NCI-H446 (cell line): ENCODE measurements around the gene RALGPS1.

Source experiments
- DNase-seq, 2 experiments: peaks; one replicate each; lab custom pipeline; 2025; lab: John Stamatoyannopoulos, UW

The RALGPS1 gene

DNA sequence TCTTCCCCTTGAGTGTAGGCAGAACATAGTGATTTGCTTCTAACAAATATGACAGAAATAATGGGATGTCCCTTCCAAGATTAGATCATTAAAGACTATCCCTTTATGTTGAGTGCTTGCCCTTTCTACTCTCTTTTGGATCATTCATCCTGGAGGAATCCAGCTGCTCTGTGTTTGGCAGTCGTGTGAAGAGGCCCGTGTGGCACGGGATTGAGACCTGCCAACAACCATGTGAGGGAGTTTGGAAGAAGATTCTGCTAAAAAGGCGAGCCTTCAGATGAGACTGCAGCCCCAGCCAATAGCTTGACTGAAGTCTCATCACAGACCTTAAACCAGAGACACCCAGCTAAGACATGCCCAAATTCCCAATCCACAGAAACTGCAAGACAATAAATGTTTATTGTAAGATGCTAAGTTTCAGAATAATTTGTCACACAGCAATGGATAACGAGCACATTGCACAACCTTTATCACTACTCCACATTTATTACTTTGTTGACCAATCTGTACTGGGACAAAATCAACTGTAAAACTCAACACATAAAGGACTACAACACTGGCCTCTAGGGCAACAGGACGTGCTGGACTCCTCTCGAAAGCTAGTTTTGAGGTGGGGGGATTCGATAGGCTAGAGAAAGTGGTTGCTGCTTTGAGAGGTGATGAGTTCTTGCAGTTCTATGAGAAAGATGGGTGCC is 165.0 kb downstream of the RALGPS1 start:
- DNase-seq, result no peak

DNA sequence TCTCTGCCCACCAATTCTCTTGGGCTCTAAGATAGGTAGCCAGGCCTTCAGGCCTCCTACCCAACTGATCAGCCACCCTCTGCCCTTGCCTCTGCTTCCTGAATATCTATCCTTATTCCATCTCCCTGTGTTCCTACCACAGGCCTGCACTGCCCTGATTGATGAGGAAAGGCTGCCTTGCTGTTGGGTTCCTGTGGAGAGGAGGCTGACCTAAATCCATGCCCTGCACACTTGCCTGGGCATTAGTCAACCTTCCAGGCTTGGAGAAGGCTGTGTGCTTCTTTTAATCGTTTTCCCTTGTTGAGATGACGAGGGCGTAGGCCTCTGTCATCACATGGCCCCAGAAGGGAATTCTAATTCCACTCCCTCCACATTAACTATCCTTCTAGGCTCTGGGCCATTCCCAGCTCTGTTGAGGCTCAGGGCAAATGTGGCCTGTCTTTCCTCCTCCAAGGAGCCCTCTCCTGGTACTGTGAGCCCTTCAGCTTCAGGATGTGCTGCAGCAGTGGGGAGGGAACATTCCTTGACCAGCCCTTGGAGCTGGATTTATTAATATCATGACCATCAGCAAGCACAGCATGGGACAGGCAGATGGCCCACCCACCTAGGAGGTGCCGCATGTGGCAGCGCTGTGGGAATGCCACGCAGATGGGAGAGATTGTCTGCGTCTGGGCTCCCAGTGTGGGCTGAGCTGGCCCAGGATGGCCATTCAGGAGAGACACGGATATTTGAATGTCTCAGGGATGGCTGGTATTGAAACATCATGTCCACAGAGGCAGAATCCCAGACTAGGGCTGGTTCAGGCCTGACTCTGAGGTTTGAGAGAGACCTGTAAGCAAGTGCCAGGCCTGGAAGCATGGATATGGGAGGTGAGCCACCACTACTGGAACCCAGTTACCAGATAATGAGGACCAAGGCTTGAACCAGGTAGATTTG is 166.9 kb downstream of the RALGPS1 start:
- DNase-seq, result no peak

DNA sequence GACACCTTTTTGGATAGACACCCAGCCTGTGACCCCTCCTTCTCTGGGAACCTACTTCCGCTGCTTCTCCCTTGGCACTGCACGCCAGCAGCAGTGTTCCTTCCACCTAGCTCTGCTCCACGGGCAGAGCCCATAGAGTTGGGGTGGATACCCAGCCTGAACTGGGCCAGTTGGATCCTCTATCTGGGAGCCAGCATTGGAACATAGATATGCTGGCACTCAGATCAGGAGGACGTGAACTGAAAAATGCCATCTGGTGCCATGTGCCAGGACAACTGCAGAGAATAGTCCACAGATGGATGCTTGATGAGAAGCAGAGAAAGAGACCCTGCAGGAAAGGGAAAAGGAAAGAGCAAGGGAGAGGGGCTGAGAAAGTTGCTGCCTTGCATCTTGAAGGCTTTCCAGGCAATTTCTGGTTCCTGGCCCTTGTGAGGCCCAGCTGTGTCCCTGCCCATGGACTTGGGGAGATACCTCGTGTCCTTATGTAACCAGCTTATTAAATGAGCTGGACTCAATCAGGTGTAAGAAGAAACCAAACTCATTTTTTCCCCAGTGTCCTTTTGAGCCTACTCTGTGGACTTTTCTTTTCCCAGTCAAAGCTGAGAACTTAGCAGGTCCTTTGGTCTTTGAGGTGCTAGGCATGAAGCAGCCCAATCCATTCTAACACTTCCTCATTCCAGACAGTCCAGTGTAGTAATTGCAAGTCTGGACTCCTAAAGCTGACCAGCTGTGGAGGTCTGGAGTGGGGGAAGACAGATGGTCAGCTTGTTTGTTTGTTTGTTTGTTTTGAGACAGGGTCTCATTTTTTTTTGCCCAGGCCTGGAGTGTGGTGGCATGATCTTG is 168.8 kb downstream of the RALGPS1 start:
- peak in 1 of 2 experiments; percentile 10 for DNase-seq

DNA sequence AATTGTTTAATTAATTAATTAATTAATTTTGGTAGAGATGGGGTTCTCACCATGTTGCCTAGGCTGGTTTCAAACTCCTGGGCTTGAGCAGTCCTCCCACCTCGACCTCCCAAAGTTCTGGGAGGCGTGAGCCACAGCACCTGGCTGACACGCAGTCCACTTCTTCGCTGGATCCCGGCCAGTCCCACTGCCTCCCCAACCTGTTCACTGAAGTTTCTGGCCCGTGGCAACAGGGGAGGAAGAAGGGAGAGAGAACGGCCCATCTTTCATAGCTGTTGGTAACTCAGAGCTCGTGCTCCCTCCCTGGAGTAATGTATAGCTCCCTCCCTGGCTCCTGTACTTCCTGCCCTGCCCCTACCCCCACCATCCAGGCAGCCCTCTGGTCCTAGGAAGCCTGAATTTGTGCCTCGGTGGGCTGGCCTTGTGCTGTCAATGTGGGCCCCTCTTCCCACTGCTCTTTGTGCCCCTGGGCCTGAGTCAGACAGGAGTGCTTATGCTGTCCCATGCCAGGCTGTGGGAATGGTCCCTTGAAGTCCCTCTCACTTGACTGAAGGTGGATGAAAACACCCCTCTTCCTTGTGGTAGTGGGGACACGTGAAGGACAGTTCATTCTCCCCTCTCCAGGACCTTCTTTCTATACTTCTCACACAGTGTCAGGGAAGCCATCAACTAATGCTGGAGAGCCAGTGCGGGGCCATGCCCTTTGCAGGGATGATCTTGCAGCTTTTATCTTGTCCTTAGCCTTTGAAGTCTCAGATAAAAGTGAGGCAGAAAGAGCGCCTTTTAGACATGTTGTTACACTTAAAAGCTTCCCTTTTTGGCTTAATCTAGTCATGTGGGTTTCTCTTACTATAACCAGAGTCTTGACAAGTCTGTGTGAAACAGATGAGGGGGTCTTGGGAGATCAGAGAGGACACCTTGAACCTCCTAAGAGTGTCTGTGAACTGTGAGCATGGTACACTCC is 169.8 kb downstream of the RALGPS1 start:
- no peak for DNase-seq

DNA sequence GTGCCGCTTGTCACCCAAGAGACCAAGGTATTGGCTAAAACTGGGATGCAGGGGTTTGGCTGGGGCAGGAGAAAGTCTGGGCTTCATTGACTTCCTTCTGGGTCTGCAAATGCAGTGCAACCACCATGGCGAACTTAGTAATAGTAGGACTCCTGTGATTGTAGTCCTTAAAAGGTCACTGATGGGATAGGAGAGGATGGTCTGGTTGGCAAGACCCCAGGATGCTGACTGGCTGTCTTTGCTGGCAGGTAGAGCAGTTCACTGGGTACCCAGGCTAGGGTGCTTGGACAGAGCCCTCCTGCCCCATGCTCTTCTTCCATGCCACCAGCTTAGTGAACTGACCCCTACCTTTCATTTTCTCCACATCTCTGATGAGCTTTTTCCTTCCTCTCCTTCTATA is 170.6 kb downstream of the RALGPS1 start:
- DNase-seq, result no peak

DNA sequence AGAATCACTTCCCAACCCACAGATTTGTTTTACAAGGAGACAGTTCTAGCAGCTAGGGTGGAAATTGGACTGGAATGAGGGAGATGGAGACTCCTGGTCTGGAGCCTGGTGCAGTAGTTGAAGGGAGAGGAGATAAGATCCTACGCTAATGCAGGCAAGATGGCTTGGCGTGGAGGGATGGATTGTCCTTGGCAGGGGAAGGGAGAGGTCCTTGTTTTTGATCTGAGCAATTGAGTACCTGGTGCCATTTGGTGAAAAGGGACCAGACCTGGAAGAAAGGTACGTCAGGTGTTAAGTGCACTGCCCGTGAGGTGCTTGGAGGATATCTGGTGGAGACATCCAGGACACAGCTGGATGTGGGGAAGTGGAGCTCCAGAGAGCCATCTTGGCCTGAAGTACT is 172.2 kb downstream of the RALGPS1 start:
- DNase-seq, result no peak

DNA sequence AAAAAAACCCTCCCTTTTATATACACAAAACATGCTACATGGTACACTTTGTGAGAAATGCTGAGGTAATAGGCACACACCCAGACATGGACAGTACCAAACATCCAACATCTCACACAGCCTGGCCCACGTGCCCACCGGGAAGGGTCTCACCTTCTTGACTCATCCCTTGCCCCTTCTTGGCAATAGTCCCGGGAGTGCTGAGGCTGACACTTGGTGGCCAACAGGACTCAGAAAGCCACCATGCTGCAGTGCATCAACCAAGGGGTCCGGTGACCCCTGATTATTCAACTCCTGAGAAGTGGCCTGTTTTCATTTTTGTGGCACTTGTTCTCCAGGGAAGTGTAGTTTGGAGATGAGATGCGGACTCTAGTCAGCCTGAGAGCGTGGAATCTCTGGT is 172.8 kb downstream of the RALGPS1 start:
- no peak for DNase-seq

DNA sequence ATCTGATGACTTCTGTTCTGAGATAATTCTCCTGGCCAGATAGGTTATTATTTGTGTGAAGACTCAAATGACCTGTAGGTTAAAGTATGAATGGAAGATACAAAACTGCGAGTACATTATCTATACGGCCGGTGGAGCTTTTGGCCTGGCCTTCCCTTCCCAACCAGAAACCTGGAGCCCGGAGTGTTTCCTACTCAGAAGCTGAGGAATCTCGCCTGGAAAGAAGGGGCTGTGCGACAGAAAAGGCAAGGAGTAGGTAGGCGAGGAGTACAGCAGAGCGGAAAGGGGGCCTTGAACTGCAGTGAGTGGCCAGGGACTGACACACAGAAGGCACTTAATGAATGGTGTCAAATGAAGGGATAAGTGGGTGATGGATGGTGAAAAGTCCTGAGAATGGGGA is 173.3 kb downstream of the RALGPS1 start:
- DNase-seq, result no peak

DNA sequence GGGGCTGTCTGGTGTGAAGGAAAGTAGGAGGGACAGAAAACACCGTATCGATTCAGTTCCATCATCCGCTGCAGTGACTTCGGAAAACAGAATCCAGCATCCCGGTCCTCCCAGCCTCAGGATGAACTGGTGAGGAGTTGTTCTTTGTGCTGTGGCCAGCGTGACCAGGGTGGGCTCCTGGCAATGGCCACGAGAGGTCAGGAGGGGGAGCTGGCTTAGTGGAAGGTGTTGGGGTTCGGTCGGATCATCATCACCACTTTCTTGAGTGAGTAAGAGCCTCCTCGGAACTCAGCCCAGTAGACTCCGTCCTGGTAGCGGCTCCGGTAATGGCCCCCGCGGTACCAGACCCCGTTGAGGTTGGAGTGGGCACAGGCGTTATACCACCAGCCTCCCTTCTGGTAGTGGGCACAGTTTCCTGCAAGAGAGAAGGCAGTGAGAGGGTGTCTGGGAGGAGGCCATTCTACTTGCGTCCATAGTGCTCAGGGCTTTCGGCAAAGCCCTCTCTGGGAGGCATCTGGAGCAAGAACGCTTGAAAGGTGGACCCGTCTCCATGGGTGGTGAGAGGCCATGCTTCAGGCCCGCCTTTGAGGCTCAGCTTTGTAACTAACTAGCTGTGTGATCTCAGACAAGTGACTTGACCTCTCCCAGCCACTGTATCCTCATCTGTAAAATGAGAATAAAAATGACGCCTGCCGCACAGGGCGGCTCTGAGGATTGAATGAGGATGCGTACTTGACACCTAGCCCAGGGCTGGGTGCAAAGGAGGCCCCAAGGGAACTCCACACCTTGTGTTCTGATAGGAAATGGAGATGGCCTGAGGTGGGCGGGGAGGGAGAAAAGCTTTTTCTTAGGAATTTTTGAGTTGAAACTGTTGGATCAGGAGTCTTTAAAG is 174.4 kb downstream of the RALGPS1 start:
- no peak for DNase-seq

DNA sequence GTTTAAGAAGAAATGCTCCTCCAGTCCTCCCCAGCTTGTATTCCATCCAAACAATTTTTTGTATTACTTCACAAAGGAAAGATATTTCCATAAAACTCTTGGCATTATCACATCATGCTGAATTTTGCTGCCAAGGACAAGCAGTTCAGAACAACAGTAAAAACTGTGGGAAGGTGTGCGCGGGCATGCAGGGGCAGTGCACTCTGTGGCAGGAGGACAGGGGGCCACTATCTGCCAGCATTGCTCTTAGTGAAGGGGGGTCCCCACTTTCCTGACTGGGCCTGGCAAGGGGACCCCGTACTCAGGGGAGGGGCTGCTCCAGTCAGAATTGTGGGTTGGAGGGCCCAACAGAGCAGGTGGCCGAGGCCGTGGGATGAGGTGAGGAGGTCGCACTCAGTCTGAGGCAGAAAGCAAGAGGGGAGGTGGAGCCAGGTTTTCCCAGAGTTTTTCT is 175.1 kb downstream of the RALGPS1 start:
- no peak for DNase-seq

DNA sequence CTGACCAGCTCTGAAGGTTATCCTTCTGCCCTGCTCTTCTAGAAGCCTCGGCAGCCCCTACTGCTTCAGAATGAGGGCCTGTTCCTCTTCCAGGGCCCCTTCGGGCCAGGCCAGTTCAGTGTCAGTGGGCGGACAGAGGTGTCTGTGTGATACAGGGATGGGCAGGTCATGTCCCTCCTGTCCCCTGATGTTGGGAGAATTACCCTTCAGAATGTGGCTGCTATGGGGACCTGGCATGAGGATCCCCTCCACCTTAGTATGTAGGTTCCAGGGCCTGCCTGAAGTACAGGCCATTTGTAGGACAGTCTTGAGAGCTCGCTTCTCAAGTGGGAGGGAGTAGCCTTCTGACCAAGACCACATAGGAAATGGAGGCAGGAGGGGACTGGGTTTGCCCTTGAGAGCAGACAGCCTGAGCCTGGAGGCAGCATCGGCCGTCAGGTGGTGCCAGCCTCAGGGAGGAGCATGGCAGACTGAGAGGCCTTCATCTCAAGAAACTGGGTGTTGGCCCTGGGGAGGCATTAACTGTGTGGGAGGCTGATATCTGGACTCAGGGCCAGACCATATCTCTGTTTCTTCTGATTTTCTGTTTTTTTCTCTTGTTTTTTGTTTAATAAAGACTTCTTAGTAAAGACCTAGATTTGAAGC is 175.9 kb downstream of the RALGPS1 start:
- no peak for DNase-seq

DNA sequence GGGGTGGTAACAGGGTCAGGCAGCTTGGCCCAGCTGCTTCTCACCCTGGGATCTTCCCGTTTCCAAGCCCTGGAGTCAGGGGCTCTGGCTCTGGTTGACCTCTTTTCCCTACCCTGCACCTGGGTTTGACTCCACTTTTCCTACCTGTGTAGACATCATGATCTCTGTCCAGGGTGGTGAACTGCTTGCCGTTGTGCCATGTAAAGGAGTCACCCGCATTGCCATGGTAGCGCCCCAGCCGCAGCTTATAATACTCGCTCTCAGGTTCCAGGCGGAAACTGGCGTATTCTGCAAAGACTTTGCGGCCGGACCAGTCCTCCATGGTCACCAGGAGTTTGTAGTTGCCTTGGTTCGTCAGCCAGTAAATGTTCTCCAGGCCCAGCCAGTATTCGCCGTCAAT is 176.9 kb downstream of the RALGPS1 start:
- DNase-seq, result no peak

DNA sequence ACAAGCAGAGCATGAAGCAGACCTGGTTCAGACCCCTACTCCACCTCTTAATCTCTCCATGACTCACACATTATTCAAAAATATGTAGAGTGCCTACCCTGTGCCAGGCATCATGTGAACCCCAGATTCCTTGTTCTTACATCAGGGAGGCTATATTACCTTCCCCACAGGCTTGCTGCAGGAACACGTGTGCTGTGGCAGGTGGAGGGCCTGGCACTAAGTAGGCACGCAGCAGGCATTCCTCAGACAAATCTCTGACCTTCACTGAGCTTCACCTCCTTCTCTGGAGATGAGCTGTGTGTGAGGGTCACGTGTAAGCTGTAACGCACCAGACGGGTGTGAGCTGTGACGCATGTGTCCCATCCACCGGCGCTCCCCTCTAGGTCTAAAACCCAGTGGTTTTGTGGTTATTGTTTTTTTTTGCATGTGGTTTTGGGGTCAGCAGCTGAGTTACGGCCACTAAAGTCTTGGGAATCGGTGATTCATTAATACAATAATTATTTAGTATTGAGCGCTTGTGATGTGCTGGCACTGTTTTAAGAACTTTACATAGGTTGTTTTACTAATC is 177.5 kb downstream of the RALGPS1 start:
- no peak for DNase-seq

DNA sequence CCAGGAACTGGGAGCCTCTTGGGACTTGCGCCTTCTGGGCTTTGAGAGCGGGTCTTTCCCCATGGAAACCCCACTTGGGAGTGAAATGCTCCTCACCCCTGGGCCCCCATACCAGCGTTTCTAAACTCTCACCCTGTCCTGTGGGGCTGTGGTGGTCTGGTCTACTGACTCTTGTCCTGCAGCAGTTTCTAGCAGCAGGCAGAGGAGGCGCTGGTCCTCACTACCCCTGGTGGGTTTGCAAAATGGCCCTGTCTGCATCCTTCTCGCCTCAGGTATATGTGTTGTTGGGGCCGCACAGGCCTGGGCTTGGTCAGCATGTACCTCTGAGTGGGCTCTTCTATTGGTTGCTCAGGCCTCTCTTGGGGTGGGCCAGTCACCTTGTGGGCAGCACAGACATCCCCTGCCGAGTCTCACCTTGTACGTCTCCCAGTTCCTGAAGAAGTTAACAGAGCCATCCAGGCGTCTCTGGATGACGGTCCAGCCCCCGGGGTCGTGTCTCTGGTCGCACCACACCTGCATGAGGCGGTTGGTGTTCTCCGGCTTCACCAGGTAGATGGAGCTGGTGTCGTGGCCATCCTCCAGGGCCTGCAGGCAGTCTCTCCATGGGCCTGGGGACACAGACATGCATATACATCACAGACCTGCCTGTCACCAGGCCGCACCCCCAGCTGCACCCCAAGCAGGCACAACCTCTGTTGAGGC is 178.9 kb downstream of the RALGPS1 start:
- DNase-seq, result no peak

DNA sequence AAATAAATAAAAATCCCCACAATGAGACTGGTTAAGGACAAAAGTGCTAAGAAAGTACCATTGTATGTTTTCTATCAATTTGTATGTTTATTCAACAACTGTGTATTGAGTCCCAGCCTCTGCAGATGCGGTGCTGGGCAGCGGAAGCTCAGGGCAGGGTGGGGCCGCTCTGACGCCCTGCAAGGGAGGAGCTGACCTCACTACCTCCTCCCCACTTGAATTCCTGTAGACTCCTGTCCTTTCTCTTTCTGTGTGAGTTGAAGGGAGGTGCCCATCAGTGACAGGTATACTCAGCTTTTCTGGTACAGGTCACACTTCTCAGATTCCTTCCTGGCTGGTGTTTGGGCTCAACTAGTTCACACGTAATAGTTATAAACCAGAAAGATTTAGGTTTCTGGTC is 180.8 kb downstream of the RALGPS1 start:
- DNase-seq, result no peak

DNA sequence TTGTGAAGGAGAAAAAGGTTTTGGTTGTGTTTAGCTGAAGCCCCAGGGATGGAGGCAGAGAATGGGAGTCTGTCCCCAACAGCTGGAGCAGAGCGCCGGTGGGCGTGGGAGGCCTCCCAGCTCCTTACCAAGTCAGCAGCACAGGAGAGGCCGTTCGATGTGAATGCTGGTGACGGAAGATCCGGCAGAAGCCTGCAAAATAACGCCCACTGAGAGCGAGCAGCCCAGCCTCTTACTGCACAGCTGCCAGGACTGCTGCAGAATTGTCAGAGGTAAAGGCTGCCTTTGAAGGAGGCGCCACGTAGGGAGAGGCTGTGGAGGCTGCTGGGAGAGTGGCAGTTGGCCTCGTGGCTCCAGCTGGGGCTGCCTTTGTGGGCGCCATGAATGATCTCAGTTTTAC is 181.6 kb downstream of the RALGPS1 start:
- no peak for DNase-seq

DNA sequence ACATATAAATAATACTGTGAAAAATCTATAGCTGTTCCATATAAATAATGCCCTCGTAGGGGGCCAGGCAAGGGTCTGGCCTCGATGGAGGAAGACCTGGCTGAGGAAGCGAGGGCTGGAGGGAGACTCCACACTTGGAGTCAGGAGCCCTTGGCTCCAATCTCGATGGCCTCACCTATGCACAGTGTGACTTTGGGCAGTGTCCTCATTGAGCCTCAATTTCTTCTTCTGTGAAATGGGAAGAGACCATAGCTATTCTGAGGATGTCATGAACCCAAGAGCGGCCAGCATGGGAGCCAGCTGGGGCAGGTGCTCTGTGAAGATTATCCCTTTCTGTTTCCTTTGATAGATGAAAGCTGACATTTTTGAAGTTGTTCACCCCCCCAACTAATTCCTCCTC is 183.1 kb downstream of the RALGPS1 start:
- no peak for DNase-seq

DNA sequence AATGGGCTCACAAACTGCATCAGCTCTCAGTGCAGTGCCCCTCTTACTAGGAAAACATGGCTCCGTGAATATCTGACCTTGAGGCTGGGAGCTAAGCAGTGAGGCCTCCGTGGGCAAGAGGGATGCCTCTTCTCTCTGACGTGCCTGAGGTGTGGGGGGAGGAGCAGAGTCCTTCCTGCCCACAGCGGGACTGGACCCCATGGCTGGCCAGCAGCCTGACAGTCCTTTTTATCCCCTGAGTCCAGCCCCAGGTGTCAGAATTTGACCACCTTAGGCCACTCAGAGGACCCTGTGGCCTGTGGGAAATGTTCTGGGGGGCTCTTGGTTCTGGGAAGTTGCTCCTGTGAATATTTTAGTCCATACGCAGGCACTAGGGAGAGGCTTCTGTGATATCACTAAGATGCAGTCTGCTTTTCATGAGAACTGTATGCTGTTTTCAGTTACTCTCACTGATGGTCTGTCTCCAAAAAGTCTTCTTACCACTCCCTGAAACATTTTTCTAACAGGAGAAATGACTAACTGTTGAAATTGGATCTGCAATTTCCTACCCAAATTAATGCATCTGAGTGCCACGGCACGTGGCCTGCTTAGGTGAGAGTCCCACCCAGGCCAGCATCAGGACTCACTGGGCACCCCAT is 184.5 kb downstream of the RALGPS1 start:
- no peak for DNase-seq
